ENCODE measurements around the gene TNFRSF9.
"Not testable (repeated sequence)": the region's sequence is repeated elsewhere in the genome, so short reads cannot be mapped to it uniquely, and the experiment has no call there.

TNFRSF9 gene

GRCh38 chr1:7972285-7972684, 31.6 kb upstream of the TNFRSF9 start:
- Histone ChIP-seq H3K27me3 (ENCODE audit: control insufficient read depth, insufficient read depth, low read length) (no peaks in the 10 kb centered on the region), H3K36me3 (ENCODE audit: control insufficient read depth, insufficient read depth, low read length) (peaks cover 64% of the 10 kb centered on the region), H3K9ac (ENCODE audit: low read length) (no peak overlapping the region), H3K9me3 (ENCODE audit: control insufficient read depth, insufficient read depth, low read depth, low read length) (no peaks in the 10 kb centered on the region), H3K4me3 (ENCODE audit: low read depth, low read length) (no peak overlapping the region), H3K27ac (ENCODE audit: low read depth, low read length) (no peak overlapping the region), H3K4me1 (ENCODE audit: control insufficient read depth, insufficient read depth, low read length) (no peaks in the 10 kb centered on the region)

- H3K27ac ChIP-seq (ENCODE audit: low read depth, low read length): no peak overlapping the region
- H3K27me3 ChIP-seq (ENCODE audit: control insufficient read depth, insufficient read depth, low read length): no peaks in the 10 kb centered on the region
- H3K36me3 ChIP-seq (ENCODE audit: control insufficient read depth, insufficient read depth, low read length): peaks cover 66% of the 10 kb centered on the region
- no peak overlapping the region for H3K4me3 ChIP-seq (ENCODE audit: low read depth, low read length)
- H3K9ac ChIP-seq (ENCODE audit: low read length): no peak overlapping the region
- no peaks in the 10 kb centered on the region for H3K4me1 ChIP-seq (ENCODE audit: control insufficient read depth, insufficient read depth, low read length)
- no peaks in the 10 kb centered on the region for H3K9me3 ChIP-seq (ENCODE audit: control insufficient read depth, insufficient read depth, low read depth, low read length)
Observed at GRCh38 chr1:7971024-7971423, 30.4 kb upstream of the TNFRSF9 start.

GRCh38 chr1:7970246-7970645, 29.6 kb upstream of the TNFRSF9 start:
- no peaks in the 10 kb centered on the region for H3K27me3 ChIP-seq (ENCODE audit: control insufficient read depth, insufficient read depth, low read length)
- peaks cover 71% of the 10 kb centered on the region for H3K36me3 ChIP-seq (ENCODE audit: control insufficient read depth, insufficient read depth, low read length)
- H3K4me3 ChIP-seq (ENCODE audit: low read depth, low read length): no peak overlapping the region
- no peak overlapping the region for H3K27ac ChIP-seq (ENCODE audit: low read depth, low read length)
- H3K9ac ChIP-seq (ENCODE audit: low read length): no peak overlapping the region
- H3K9me3 ChIP-seq (ENCODE audit: control insufficient read depth, insufficient read depth, low read depth, low read length): no peaks in the 10 kb centered on the region
- H3K4me1 ChIP-seq (ENCODE audit: control insufficient read depth, insufficient read depth, low read length): no peaks in the 10 kb centered on the region

- H3K4me3 ChIP-seq (ENCODE audit: low read depth, low read length): no peak overlapping the region
- H3K4me1 ChIP-seq (ENCODE audit: control insufficient read depth, insufficient read depth, low read length): no peaks in the 10 kb centered on the region
- no peak overlapping the region for H3K9ac ChIP-seq (ENCODE audit: low read length)
- no peaks in the 10 kb centered on the region for H3K27me3 ChIP-seq (ENCODE audit: control insufficient read depth, insufficient read depth, low read length)
- no peaks in the 10 kb centered on the region for H3K9me3 ChIP-seq (ENCODE audit: control insufficient read depth, insufficient read depth, low read depth, low read length)
- no peak overlapping the region for H3K27ac ChIP-seq (ENCODE audit: low read depth, low read length)
- H3K36me3 ChIP-seq (ENCODE audit: control insufficient read depth, insufficient read depth, low read length): peaks cover 86% of the 10 kb centered on the region
Observed at GRCh38 chr1:7967651-7968050, 27.0 kb upstream of the TNFRSF9 start.

- H3K27ac ChIP-seq (ENCODE audit: low read depth, low read length): no peak overlapping the region
- no peak overlapping the region for H3K4me3 ChIP-seq (ENCODE audit: low read depth, low read length)
- peaks cover 82% of the 10 kb centered on the region for H3K36me3 ChIP-seq (ENCODE audit: control insufficient read depth, insufficient read depth, low read length)
- no peaks in the 10 kb centered on the region for H3K4me1 ChIP-seq (ENCODE audit: control insufficient read depth, insufficient read depth, low read length)
- no peaks in the 10 kb centered on the region for H3K27me3 ChIP-seq (ENCODE audit: control insufficient read depth, insufficient read depth, low read length)
- no peaks in the 10 kb centered on the region for H3K9me3 ChIP-seq (ENCODE audit: control insufficient read depth, insufficient read depth, low read depth, low read length)
- no peak overlapping the region for H3K9ac ChIP-seq (ENCODE audit: low read length)
Observed at GRCh38 chr1:7967196-7967595, 26.6 kb upstream of the TNFRSF9 start.

- H3K4me1 ChIP-seq (ENCODE audit: control insufficient read depth, insufficient read depth, low read length): 0 out of 2 replicates have a peak, but pooled peaks cover 4% of the 10 kb centered on the region
- no peak overlapping the region for H3K9ac ChIP-seq (ENCODE audit: low read length)
Observed at GRCh38 chr1:7964476-7964875, 23.8 kb upstream of the TNFRSF9 start.

GRCh38 chr1:7963841-7964240, 23.2 kb upstream of the TNFRSF9 start:
- not testable (repeated sequence) for H3K4me1 ChIP-seq (ENCODE audit: control insufficient read depth, insufficient read depth, low read length); H3K27me3 ChIP-seq (ENCODE audit: control insufficient read depth, insufficient read depth, low read length); H3K4me3 ChIP-seq (ENCODE audit: low read depth, low read length); H3K9me3 ChIP-seq (ENCODE audit: control insufficient read depth, insufficient read depth, low read depth, low read length); H3K9ac ChIP-seq (ENCODE audit: low read length); H3K27ac ChIP-seq (ENCODE audit: low read depth, low read length)
- H3K36me3 ChIP-seq (ENCODE audit: control insufficient read depth, insufficient read depth, low read length): peaks cover 54% of the 10 kb centered on the region

More at GRCh38 chr1:7964476-7964875, 23.8 kb upstream of the TNFRSF9 start:
- no peaks in the 10 kb centered on the region for H3K9me3 ChIP-seq (ENCODE audit: control insufficient read depth, insufficient read depth, low read depth, low read length)
- peaks cover 59% of the 10 kb centered on the region for H3K36me3 ChIP-seq (ENCODE audit: control insufficient read depth, insufficient read depth, low read length)
- no peaks in the 10 kb centered on the region for H3K27me3 ChIP-seq (ENCODE audit: control insufficient read depth, insufficient read depth, low read length)
- no peak overlapping the region for H3K4me3 ChIP-seq (ENCODE audit: low read depth, low read length)
- H3K27ac ChIP-seq (ENCODE audit: low read depth, low read length): no peak overlapping the region

GRCh38 chr1:7963378-7963730, 22.7 kb upstream of the TNFRSF9 start:
- not testable (repeated sequence) for H3K27me3 ChIP-seq (ENCODE audit: control insufficient read depth, insufficient read depth, low read length); H3K9ac ChIP-seq (ENCODE audit: low read length); H3K9me3 ChIP-seq (ENCODE audit: control insufficient read depth, insufficient read depth, low read depth, low read length); H3K4me3 ChIP-seq (ENCODE audit: low read depth, low read length); H3K27ac ChIP-seq (ENCODE audit: low read depth, low read length); H3K4me1 ChIP-seq (ENCODE audit: control insufficient read depth, insufficient read depth, low read length)
- H3K36me3 ChIP-seq (ENCODE audit: control insufficient read depth, insufficient read depth, low read length): peaks cover 49% of the 10 kb centered on the region

GRCh38 chr1:7962636-7963377, 22.2 kb upstream of the TNFRSF9 start:
- Histone ChIP-seq H3K9ac (ENCODE audit: low read length) (peak overlapping the region; percentile 91), H3K27me3 (ENCODE audit: control insufficient read depth, insufficient read depth, low read length) (no peaks in the 10 kb centered on the region), H3K9me3 (ENCODE audit: control insufficient read depth, insufficient read depth, low read depth, low read length) (no peaks in the 10 kb centered on the region), H3K27ac (ENCODE audit: low read depth, low read length) (0 out of 2 replicates have a peak overlapping the region, but pooled peaks have one; percentile 12), H3K4me1 (ENCODE audit: control insufficient read depth, insufficient read depth, low read length) (0 out of 2 replicates have a peak, but pooled peaks cover 4% of the 10 kb centered on the region), H3K36me3 (ENCODE audit: control insufficient read depth, insufficient read depth, low read length) (peaks cover 49% of the 10 kb centered on the region), H3K4me3 (ENCODE audit: low read depth, low read length) (peak overlapping the region; percentile 84)

- 0 out of 2 replicates have a peak, but pooled peaks cover 4% of the 10 kb centered on the region for H3K4me1 ChIP-seq (ENCODE audit: control insufficient read depth, insufficient read depth, low read length)
- H3K9me3 ChIP-seq (ENCODE audit: control insufficient read depth, insufficient read depth, low read depth, low read length): no peaks in the 10 kb centered on the region
- H3K36me3 ChIP-seq (ENCODE audit: control insufficient read depth, insufficient read depth, low read length): peaks cover 41% of the 10 kb centered on the region
- peak overlapping the region; percentile 74 for H3K27ac ChIP-seq (ENCODE audit: low read depth, low read length)
- H3K4me3 ChIP-seq (ENCODE audit: low read depth, low read length): peak overlapping the region; percentile 84
- peak overlapping the region; percentile 91 for H3K9ac ChIP-seq (ENCODE audit: low read length)
- H3K27me3 ChIP-seq (ENCODE audit: control insufficient read depth, insufficient read depth, low read length): no peaks in the 10 kb centered on the region
Observed at GRCh38 chr1:7962014-7962335, 21.3 kb upstream of the TNFRSF9 start.

GRCh38 chr1:7961216-7962013, 20.8 kb upstream of the TNFRSF9 start, which contains the start of gene PARK7:
Gene PARK7, plus strand, starts transcription at chr1:7961711. Its CDS starts 1,075 bp downstream, at chr1:7962786.
- peak within 1 kb of the TSS; percentile 91 for H3K9ac ChIP-seq (ENCODE audit: low read length)
- no peaks in the 10 kb centered on the region for H3K27me3 ChIP-seq (ENCODE audit: control insufficient read depth, insufficient read depth, low read length)
- peak within 1 kb of the TSS; percentile 84 for H3K4me3 ChIP-seq (ENCODE audit: low read depth, low read length)
- peaks cover 36% of the 10 kb centered on the region for H3K36me3 ChIP-seq (ENCODE audit: control insufficient read depth, insufficient read depth, low read length)
- peak within 1 kb of the TSS; percentile 74 for H3K27ac ChIP-seq (ENCODE audit: low read depth, low read length)
- 0 out of 2 replicates have a peak, but pooled peaks cover 4% of the 10 kb centered on the region for H3K4me1 ChIP-seq (ENCODE audit: control insufficient read depth, insufficient read depth, low read length)
- no peaks in the 10 kb centered on the region for H3K9me3 ChIP-seq (ENCODE audit: control insufficient read depth, insufficient read depth, low read depth, low read length)

Measured in HUES6 (cell line).